ENCODE data around the gene MANBA.
"Not testable (repeated sequence)": the region's sequence is repeated elsewhere in the genome, so short reads cannot be mapped to it uniquely, and the experiment has no call there.

Gene MANBA

DNA sequence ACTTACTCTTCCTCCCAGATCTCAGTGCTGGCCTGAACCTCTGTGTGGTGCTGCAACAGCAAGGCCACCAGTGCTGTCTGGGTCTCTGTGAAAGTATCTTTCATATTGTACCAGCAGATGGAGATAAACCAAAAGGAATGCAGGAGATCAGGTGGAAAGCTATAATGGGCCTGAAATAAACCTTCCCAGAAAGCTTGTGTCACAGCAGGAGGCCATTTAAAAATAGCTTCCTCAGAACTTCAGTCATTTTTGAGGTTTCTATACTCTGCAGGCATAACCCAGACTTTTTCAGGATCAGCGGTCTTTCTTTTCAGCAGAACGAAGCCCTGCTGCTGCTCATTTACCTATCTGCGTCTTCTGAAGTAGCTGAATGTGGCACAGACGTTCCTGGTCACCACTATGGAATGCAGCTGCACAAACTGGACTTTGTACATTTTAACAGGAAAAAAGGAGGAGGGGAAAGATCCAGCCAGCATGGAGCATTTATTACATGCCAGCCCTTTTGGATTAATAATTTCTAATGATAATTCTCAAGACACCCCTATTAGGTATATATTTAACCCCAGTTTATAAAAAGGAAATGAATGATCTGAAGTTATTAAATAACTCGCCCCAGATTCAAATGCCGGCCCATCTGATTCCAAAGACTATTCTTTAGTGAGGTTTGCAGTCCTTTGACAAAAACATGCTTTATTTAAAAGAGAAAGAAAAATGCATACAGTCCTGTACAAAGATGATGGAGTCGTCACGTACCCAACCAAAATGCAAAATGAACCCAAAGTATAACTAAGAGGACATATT is 139.9 kb downstream of the MANBA start:
- DNase-seq (ENCODE audit: insufficient read length, low spot score) (no peak), FAIRE-seq (no peak)
- TF ChIP-seq, protein P1, sequence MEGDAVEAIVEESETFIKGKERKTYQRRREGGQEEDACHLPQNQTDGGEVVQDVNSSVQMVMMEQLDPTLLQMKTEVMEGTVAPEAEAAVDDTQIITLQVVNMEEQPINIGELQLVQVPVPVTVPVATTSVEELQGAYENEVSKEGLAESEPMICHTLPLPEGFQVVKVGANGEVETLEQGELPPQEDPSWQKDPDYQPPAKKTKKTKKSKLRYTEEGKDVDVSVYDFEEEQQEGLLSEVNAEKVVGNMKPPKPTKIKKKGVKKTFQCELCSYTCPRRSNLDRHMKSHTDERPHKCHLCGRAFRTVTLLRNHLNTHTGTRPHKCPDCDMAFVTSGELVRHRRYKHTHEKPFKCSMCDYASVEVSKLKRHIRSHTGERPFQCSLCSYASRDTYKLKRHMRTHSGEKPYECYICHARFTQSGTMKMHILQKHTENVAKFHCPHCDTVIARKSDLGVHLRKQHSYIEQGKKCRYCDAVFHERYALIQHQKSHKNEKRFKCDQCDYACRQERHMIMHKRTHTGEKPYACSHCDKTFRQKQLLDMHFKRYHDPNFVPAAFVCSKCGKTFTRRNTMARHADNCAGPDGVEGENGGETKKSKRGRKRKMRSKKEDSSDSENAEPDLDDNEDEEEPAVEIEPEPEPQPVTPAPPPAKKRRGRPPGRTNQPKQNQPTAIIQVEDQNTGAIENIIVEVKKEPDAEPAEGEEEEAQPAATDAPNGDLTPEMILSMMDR (IDR thresholded peaks at IDR 0.05; ENCODE audit: insufficient read depth, missing control alignments): peak; percentile 43

DNA sequence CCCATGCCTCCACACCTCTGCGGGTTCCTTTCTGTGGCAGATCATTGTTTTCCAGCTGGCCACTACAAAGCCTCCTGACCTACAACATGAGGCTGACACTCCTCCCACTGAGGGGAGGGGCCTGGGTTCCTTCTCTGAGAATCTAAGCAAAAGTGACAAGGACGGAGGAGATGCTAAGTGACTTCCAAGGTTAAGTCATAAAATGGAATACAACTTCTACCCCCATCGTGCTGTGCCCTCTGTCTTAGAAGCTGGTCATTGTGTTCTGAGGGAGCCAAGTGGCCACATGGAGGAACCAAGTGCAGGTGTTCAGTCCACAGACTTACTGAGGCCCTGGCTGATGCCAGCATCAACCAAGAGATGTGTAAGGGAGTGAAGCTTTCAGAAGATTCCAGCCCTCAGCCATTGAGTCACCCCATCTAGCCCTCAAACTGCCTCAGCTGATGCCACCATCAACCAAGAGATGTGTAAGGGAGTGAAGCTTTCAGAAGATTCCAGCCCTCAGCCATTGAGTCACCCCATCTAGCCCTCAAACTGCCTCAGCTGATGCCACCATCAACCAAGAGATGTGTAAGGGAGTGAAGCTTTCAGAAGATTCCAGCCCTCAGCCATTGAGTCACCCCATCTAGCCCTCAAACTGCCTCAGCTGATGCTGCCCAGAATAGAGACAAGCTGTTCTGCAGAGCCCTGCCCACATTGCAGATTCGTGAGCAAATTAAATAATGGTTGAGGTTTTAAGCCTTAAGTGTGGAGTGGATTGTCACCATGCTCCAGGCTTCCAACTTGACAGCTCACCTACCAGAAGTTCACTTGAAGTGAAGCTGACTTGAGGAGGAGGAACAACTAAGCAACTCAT is 140.8 kb downstream of the MANBA start:
- not testable (repeated sequence) for DNase-seq (ENCODE audit: insufficient read length, low spot score); FAIRE-seq

DNA sequence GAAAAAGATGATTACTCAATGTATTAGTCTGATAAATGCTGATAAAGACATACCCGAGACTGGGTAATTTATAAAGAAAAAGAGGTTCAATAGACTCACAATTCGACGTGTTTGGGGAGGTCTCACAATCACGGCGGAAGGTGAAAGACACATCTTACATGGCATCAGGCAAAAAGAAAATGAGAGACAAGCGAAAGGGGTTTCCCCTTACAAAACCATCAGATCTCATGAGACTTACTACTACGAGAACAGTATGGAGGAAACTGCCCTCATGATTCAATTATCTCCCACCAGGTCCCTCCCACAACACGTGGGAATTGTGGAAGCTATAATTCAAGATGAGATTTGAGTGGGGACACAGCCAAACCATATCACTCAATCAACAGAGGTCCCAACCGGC is 141.7 kb downstream of the MANBA start:
- not testable (repeated sequence) for FAIRE-seq; DNase-seq (ENCODE audit: insufficient read length, low spot score)

DNA sequence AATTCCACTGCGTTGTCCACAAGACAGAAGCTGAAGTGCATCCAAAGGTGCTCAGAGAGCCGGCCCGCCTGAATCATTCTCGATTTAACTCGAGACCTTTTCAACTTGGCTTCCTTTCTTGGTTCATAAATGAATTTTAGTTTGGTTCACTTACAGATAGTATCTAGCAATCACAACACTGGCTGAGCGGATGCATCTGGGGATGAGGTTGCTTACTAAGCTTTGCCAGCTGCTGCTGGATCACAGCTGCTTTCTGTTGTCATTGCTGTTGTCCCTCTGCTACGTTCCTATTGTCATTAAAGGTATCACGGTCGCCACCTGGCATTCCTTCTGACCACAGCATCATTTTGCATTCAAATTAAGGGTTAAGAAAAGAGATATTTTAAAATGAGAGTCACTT is 144.1 kb downstream of the MANBA start:
- FAIRE-seq (no peak), DNase-seq (ENCODE audit: insufficient read length, low spot score) (no peak)
- TF ChIP-seq, protein P1 (IDR thresholded peaks at IDR 0.05; ENCODE audit: insufficient read depth, missing control alignments): no peak

DNA sequence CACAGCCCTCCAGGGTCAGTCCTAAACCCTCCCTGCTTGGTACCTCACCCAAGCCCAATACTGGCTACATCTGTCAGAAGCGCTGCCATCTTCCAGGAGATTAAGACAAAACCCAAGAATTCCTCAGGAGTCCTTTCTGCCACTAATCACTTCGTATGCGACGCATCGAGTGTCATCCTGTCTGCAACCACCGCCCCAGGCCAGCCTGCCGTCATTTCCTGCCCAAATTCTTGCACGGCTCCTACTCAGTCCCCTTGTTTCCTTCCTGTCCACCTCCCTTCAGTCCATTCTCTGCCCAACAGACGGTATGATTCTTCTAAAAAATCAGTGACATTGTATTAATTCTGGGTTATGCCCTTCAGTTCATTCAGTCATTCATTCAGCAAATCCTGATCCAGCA is 146.0 kb downstream of the MANBA start:
- DNase-seq (ENCODE audit: insufficient read length, low spot score): no peak
- TF ChIP-seq, protein P1 (IDR thresholded peaks at IDR 0.05; ENCODE audit: insufficient read depth, missing control alignments): no peak
- no peak for FAIRE-seq

DNA sequence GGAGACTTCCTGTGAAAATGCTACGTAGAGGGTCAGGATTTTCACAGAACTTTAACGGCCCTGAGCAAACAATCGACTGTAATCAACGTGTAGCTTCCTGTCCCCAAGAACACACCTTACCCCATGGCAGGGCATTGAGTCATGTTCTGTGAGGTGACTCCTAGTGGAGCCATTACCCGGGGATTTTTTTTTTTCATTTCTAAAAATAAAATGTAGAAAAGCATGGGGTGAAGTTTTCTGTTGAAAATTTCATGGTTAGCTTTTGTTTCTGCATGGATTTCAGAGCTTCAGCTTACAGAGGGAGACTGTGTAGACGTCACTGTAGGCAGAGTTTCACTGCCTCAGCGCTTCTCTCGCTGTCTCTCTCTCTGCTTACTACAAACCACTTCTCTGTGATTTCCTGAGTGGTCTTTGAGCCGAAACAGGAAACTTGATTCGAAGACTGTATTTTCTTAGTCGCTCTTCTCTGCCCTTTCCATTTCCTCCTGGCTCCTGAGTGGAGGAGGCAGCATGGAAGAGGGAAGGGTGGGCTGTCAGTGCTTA is 147.9 kb downstream of the MANBA start:
- FAIRE-seq (no peak), DNase-seq (ENCODE audit: insufficient read length, low spot score) (no peak)
- TF ChIP-seq, protein P1 (IDR thresholded peaks at IDR 0.05; ENCODE audit: insufficient read depth, missing control alignments): no peak

DNA sequence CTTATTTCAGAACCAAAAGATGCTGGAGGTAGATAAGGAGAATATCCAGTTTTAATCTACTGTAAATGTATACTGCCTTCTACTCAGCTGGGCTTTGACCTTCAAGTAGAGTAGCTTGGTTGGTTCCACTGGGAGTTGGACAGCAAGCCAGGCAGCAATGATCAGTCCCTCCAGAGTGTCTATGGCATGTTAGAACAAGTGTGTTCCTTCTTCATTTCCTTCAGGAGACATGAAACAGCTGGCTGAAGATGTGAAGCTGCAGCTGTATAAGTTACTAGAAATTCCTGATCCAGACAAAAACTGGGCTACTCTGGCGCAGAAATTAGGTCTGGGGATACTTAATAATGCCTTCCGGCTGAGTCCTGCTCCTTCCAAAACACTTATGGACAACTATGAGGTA is 148.6 kb downstream of the MANBA start:
- DNase-seq (ENCODE audit: insufficient read length, low spot score): no peak
- TF ChIP-seq, protein P1 (IDR thresholded peaks at IDR 0.05; ENCODE audit: insufficient read depth, missing control alignments): no peak
- no peak for FAIRE-seq

DNA sequence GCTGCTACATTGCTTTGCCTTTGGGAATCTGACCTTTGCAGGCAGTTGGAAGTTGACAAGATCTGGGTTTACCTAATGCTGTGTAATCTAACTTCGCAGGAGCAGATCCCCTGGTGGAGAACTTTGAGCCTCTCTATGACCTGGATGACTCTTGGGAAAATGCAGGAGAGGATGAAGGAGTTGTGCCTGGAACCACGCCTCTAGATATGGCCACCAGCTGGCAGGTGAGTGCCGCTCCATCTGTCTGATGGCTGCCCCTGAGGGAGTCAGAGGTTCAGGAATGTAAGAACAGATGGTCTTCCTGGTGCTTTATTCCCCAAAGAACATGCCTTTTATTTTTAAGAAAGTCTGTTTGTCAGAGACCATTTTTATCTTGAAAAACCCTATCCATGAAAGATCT is 150.3 kb downstream of the MANBA start:
- FAIRE-seq: no peak

More for the DNA sequence above, 150.3 kb downstream of the MANBA start:
- DNase-seq (ENCODE audit: insufficient read length, low spot score): no peak
- TF ChIP-seq, protein P1 (IDR thresholded peaks at IDR 0.05; ENCODE audit: insufficient read depth, missing control alignments): no peak

Measured in D721Med (cell line).